GM04504 (cell line): ENCODE measurements around the gene FKBP11.
"Not testable (repeated sequence)": the region's sequence is repeated elsewhere in the genome, so short reads cannot be mapped to it uniquely, and the experiment has no call there.

Source experiments
- DNase-seq: peaks from one replicate; pipeline ENCODE4 v3.0.0-alpha.2; 2012; ENCODE audit warnings: low read depth

Gene FKBP11

DNA sequence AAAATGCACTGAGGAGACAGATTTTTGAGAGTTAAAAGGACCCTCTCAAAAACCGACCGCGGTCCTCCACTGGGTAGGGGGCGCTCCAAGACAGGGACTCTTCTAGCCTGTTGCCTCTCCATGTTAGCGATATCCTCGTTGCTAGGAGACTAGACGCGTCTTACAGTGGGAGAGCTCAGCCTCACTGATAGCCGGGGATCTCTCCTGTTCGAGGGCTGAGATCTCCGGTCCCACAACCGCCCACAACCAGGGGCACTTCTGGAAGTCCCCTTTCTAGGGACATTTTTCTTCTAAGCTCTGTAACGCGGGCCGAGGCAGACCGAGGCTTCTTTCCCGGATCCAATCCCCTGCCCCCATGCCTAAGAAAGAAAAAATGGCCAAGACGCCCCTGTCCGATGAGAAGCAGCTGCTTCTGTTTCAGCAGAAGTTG lies 21.3 kb downstream of the FKBP11 start:
- DNase-seq = no peak

DNA sequence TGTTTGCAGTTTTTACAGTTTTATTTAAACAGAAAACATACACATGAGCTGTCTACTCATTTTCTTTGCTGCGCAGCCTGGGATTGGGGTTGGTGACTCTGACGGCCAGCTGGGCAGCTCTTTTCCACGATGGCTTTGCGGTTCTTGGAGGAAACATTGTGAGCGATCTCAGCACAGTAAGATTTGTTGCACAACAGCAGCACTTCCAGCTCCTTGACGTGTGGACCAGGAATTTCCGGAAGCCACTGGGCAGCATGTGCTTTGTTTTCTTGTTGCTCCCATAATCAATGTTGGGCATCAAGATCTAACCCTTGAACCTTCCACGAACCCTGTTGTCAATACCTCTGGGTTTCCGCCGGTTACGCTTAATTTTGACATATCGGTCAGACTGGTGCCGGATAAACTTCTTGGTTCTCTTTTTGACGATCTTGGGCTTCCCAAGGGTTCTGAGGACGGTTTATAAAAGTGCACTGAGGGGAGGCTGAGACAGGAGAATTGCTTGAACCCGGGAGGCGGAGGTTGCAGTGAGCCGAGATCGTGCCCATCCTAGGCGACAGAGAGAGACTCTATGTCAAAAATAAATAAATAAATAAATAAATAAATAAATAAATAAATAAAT lies 21.8 kb downstream of the FKBP11 start:
- no peak for DNase-seq

DNA sequence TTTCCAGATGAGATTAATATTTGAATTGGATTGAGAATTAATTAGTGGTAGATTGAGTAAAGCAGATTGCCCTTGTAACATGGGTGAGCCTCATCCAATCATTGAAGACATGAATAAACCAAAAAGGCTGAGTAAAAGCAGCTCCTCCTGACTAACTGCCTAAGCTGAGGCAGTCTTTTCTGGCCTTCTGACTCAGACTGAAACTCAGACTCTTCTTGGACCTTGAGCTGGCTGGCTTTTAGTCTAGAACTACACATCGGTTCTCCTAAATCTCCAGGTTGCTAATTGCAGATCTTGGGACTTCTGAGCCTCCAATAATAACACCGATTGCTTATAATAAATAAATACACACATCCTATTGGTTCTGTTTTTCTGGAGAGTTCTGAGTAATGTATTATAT lies 24.0 kb downstream of the FKBP11 start:
- DNase-seq = no peak

DNA sequence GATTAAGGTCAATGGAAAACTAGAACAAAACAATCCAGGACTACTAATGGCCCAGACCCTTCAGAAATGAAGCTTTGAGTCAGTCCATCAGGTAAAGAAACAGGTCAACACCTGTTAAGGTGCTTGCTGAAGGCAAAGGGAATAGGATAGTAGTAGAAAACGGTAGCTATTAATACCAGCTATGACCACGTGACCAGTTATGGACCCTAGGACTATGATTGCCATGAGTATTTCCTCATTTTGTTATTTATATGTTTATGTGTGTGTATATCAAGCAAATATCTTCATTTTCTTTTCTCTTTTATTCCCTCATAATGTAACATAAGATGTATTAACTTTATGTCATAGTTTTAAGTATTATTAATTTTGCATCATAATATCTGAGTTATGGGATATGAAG lies 25.6 kb downstream of the FKBP11 start:
- no peak for DNase-seq

DNA sequence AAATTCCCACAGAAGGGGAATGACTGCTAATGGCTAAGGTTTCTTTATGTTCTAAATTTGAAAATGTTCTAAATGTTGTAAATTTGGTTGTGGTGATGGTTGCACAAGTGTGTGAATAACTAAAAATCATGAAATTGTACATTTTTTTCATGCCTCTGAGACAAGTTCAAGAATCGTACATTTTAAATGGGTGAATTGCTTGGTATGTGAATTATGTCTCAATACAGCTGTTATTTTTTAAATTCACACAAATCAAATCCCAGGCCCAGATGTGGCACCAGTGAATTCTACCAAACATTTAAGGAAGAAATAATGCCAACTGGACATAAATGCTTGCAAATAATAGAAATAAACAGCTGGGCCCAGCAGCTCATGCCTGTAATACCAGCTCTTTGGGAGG lies 31.0 kb downstream of the FKBP11 start:
- no peak for DNase-seq

DNA sequence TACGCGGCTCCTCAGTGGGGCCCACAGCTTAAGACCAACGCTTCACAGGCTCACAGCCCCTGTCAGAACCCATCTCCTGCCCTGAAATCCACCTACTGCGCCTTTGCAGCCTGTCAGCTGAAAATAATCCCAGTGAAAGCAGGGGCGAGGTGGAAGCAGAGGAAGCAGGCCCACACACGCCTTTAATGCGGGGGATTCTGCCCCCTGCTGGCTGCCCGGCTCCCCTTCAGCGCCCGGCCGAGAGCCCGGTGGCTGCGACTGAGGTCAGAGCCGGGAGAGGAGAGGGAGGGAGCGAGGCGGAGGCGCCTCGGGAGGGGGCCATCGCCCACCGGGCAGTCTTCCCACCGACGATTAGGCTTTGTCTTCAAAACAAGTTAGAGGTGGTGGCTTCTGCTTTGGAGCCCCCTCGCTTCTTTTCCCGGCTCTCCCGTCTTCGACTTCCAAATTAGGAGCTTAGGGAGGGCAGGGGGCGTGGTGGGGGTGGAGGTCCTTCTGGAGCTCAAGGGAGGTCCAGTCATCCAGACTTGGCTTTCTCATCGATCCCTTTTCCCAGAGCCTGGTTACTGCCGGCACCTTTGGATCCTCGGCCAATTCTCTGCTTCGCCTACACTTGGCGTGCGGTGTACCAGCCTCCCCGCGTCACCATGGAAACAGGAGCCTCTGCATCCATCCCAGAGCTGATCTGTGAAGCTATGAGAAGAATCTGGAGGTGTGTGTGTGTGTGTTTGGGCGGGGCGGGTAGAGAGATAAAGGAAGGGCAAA lies 34.5 kb downstream of the FKBP11 start:
- no peak for DNase-seq

DNA sequence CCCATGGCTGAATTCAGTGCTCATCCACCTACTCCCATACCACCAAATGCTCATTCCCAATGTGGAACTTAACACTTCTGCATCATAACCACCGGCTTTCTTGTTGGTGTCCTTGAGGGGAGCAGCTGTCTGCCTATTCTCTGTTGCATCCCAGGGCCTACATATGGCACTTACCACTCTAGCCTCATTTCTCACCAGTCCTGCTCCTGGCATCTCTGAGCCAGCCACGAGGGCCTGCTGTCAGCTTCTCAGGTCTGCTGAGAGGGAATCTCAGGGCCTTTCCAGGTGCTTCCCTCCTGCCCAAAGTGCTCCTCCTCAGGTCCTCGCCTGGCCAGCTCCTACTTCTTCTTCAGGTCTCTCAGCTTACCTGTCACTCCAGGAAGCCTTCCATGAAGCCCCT lies 35.6 kb downstream of the FKBP11 start:
- no peak for DNase-seq

DNA sequence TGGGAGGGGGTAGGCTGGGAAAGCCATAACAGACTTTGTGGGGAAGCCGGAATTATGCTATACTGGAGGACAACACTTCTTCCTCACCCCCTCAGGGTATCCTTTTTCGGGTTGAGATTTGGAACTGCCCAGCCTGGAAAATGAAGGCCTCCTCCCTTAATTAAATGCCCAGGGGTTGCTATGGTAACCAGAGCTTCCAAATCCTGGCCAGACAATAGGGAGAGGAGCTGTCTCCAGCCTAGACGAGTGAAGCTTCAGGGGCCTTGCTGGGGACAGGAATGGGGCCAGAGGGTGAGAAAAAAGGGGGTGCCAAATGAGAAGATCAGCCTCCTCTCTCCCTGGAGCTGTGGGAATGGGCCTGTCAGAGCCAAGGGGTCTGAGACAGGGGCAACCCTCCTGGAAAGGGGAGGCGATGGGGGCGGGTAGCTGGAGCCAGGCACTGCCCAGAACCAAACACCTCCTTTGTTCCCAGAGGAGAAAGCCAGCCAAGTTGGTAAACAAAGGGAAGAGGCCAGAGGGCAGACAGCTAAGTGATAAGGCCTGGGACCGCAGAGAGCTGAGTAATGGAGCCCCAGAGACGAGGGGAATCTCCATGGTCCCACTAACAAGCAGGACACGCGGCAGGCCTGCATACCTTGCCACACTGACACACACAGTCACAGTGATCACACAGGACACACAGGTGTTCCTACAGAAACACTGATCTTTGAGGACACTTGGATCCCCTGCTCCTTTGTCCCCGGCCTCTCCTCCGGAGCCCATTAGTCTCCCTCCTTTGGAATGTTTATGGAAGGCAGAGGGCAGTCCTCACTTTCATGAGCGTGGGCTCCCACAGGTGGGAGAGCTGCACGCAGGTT lies 41.8 kb downstream of the FKBP11 start:
- no peak for DNase-seq

DNA sequence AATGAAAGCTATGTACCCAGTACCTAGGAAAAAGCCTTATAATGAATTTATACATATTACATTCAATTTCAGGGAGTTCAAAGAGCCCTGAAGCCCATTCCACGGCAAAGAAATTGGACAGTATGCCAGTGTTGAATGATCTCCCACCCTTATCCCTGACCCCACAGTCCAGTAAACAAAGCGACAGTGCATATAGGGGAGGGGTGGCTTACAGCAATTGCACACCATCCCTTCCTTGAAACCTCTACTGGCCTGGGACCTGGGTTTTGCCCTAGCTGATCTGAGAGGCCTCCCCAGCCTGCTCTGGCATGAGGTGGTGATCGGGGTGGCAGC lies 42.4 kb downstream of the FKBP11 start:
- DNase-seq = no peak

DNA sequence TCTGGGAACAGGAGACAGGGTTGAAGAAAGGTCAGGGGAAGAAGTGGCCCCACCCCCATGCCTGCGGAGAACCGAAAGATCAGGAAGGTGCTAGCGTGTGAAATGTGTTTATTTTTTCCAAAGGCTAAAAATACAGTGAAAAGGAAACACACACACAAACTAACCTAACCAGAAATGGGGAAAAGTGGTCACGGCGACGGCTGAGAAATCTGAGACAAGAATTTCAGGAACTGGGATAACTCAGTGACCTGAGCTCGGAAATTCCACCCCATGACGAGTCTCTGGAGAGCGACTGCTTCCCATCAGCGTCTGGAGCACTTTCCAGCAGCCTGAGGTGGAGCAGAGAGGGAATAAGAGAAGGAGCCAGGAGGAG lies 43.0 kb downstream of the FKBP11 start:
- DNase-seq = no peak

DNA sequence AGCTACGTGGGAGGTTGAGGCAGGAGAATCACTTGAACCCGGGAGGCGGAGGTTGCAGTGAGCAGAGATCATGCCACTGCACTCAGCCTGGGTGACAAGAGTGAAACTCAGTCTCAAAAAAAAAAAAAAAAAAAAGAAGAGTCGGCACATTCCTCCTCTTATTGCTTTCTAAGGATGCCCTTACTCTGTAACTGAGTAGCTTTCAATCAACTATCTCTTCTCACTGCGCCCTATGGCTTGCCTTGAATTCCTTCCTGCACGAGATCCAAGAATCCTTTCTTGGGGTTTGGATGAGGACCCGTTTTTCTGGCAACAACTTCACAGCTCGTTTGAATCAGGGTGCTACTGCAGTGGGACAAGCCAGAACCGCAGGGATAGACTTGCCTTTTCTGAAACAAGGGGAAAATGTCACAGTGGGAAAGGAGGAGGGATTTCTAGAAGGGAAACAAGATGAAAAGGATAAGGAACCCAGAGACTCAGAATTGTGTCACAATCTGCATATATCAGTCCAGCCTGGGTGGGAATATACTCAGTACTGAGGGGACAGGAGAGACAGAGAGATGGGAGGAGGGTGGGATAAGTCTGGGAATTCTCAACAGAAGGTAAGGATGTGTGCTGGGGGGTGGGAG lies 43.5 kb downstream of the FKBP11 start:
- DNase-seq = no peak

DNA sequence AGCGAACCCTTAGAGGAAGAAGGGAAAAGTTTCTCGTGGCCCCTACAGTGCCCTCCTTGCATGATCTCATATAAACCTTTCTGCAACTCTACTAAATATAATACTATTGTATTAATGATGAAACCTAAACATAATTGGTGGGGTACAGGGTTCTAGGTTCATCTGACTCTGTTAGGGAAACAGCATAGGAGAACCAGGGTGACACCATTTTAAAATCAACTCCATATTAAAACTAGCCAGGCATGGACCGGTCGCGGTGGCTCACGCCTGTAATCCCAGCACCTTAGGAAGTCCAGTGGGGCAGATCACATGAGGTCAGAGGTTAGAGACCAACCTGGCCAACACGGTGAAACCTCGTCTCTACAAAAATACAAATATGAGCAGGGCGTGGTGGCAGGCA lies 44.6 kb downstream of the FKBP11 start:
- DNase-seq = no peak

DNA sequence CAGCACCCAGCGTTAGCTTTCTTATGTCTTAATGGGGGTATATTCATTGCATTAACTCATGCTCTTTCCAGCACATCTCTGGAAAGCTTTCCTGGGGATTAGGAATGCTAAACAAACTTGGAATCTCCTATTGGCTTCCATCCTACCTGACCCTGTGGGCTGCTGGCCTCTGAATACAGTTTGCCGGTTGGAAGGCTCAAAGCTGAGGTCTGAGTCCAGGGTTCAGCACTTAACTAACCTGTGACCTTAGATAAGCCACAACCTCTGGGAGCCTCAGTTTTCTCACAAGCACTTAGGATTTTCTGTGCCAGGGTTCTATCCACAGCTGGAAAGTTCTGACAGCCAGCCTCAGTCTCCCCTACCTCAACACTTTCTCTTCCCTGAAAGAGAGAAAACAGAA lies 46.7 kb downstream of the FKBP11 start:
- DNase-seq = no peak

DNA sequence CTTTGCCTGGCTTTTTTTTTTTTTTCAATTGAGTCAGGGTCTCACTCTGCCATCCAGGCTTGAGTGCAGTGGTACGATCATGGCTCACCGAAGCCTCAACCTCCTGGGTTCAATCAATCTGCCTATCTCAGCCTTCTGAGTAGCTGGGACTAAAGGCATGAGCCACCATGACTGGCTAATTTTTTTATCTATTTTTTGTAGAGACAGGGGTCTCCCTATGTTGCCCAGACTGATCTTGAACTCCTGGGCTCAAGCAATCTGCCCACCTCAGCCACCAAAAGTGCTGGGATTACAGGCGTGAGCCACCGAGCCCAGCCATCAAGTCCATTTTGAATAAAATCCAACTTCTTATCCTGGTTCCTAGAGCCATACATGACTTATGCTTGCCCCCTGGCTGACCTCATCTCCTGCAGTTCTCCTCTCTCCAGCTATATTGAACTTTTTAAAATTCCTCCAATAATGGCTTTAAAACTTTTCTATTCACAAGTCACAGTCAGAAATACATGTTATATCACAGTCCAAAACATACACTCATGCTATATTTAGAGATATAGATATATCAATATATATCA lies 49.3 kb downstream of the FKBP11 start:
- DNase-seq = no peak

DNA sequence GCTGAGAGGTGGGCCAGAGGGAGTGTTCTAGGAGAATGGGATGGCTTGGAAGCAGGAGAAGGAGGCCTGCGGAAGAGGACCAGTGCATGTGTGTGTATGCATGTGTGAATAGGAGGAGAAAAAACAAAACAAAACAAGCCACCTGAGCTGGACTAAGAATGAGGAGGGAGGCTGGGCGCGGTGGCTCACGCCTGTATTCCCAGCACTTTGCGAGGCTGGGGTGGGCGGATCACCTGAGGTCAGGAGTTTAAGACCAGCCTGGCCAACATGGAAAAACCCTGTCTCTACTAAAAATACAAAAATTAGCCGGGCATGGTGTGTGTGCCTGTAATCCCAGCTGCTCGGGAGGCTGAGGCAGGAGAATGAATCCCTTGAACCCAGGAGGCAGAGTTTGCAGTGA lies 51.8 kb downstream of the FKBP11 start:
- DNase-seq = not testable (repeated sequence)

DNA sequence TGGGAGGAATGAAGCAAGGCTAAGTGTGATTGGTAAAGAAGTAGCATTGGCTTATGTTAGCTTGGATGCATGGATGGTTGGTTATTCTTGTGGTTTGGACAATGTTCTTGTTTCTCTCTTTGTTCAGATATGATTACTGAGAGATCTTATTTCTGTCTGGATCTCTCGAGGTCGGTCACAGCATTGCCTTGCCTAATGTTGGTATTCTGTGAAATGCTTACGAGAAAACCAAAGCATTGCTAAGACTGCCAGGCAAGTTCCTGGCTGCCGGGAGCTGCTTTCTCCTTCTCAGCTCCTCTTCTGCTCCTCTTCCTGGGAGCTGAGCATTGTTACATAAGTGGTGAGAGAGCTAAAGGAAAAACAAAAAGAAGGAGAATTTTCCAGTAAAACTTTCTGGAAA lies 52.2 kb downstream of the FKBP11 start:
- no peak for DNase-seq
